Activated CD8-positive, alpha-beta memory T cell treated with anti-CD3 and anti-CD28 coated beads for 24 hours (primary cell): ENCODE data around the gene HPCAL1.

Source experiments
- DNase-seq: peaks from one replicate; pipeline ENCODE4 v3.0.0-alpha.2; 2020

Gene HPCAL1

DNA sequence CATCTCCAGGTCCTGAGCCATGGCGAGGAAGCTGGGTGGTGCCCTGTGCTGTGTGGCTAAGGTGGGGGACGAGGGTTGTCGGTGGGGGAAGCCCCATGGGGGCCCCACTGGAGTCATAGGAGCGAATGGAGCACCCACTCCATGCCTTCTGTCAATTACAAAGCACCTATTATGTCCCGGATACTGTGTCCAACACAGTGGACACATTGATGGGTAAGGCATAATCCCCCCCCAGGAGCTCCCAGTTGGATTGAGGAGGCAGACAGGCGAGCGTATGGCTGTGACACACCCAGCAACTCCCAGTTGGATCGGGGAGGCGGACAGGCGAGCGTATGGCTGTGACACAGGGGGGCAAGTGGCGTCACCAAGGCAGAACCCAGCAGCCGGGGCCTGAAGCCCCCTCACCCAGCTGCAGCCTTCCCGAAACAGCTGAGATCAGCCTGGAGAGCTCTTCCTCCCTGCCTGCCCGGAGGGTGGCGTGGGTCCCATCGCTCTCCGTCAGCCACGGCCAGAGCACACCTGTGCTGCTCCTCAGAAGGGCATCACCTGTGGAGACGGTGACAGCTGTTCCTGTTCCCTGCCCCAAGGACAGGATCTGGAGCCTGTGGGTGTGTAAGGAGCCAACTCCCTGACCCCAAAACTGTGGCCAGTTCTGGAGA lies 69.6 kb downstream of the HPCAL1 start:
- DNase-seq = no peak

GRCh38 chr2:10372862-10373240 lies 70.1 kb downstream of the HPCAL1 start:
- no peak for DNase-seq

DNA sequence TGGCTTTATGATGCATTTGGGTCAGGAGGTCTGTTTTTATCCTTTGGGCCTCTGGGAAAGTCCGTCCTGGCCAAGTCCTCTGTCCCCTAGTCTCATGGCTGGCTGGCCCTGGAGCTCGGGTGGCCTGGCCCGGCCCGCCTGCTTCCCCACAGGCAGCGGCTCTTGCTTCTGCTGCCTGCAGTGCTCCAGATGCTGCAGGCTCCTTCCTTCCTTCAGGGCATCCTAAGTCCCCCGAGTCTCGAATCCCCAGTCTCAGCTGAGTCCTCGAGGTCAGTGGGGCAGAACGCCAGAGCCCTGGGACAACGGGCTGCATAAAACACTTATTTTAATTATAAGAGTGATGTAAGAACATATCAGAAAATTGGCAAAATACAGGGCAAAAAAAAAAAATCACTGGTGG lies 71.2 kb downstream of the HPCAL1 start:
- no peak for DNase-seq

DNA sequence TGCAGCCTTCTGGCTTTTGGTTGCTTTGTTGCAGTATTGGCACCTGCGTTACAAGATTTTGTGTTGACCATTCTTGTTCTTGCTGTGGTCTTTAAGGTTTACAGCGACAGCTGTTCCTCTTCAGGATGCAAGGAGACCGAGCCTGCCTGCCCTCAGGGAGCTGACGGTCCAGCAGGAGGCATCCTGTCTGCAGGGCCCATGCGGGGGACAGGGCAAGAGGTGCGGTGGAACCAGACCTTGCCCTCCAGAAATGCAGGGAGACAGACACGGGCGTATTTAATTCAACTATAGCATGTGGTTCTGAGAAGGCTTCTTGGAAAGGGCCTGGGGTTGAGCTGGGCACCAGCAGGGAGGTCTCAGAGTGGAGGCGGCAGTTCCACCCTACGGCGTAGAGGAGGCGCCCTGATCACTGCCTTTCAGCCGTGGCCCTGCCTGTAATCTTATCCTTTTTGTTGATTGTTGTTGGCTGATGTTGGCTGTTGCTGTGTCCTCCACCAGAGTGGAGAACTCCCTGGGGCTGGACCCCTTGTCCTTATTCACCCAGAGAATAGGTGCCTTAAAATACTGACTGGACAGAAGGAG lies 71.7 kb downstream of the HPCAL1 start:
- no peak for DNase-seq

GRCh38 chr2:10375570-10376281 lies 73.0 kb downstream of the HPCAL1 start:
- no peak for DNase-seq

GRCh38 chr2:10377052-10377746 lies 74.5 kb downstream of the HPCAL1 start:
- DNase-seq = no peak

- no peak for DNase-seq
Measured at GRCh38 chr2:10377747-10378085, 75.0 kb downstream of the HPCAL1 start.

DNA sequence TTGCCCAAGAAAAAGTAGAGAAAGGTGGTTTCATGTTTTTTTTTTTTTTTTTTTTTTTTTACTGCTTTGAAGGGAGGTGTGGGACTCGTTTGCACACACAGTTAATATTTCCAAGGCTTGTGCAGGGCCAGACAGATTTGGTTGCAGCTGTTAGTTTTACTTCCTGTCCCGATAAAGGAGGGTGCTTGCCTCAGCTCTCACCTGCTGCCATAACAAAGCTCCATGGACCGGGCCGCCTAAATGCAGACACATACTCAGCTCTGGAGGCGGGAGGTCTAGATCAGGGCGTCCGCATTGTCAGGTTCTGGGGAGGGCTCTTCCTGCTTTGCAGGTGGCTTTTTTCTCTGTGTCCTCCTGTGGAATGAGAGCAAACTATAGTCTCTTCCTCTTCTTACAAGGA lies 75.5 kb downstream of the HPCAL1 start:
- peak; percentile 68 for DNase-seq

GRCh38 chr2:10380048-10380926 lies 77.6 kb downstream of the HPCAL1 start:
- DNase-seq = no peak

GRCh38 chr2:10381997-10382353 lies 79.3 kb downstream of the HPCAL1 start:
- DNase-seq = no peak

DNA sequence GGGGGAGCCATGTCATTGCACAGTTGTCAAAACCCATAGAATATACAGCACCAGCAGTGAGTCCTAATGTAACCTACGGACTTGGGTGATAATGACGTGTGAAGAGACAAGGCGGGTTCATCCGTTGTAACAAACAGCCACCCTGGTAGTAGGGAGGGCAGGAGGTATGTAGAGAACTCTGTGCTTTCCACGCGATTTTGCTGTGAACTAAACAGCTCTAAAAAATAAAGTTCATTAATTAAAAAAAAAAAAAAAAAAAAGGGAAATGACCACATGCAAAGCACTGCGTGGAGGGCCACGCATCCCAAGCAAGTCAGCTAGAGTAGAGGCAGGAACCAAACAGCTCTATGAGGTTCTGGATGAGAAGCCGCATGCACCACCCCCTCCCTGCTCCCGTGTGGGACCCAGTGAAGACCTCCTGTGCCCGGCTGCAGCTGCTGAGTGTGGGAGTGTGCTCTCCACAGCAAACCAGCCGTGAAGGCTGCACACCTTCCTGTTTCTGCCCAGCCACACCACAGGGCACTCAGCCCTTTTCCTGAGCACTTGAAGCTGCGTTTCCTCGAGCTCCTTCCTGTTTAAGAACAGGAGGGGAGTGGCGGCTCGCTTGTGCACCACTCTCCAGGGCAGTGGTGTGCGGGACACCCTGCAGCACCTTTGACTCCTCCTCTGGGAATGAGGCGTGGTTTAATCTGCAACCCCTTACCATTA lies 79.8 kb downstream of the HPCAL1 start:
- peak; percentile 70 for DNase-seq

DNA sequence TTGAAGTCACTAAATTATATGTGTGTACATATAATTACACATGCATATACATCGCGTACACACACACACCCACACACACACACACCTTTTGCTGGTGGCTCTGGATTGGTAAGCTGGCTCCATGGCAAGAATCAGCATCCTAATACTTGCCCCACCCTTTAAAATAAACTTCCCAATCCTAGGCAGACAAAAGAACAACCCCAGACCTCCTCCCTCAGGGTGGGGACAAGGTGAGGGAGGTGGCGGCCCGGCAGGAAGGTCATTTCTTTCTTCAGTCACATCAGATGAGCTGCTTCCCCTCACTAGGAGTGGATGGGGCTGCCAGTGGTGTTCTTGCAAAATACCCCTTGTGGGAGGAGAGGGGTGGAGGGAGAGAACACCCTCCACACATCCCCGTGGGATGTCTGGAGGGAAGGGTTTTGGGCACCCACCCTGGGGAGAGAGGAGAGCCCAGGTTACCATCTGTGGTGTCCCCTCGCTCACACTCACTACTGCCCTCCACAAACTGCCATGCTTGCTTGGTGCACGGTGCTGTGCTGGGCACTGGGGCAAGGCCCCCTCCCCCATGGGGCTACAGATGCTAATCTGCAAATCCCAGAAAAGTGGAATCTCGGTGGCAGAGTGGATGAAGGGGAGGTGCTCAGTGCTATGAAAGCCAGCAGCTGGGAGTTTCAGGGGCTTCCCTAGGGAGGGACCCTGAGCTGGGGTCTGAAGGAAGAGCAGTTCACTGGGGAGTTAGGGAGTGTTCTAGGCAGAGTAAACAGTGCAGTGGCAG lies 81.4 kb downstream of the HPCAL1 start:
- no peak for DNase-seq

DNA sequence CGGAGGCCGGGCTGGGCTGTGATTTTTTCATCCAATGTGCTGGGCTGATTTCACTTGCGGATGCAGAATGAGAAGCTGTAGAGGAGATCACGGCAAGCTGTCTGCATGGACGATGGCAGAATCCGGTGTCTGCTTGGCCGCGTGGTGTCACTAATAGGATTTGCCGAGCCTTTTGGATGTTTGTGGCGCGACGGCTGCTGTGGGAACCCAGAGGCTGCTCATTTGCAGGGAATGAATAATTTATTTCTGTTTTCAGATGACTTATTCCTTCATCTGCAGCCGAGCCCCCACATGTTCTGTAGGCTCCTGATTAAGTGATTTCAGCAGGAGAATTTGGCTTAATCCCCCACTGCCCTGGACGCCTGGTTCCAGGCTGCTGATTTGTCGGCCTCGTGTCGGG lies 82.8 kb downstream of the HPCAL1 start:
- DNase-seq = no peak

GRCh38 chr2:10385933-10386773 lies 83.4 kb downstream of the HPCAL1 start:
- DNase-seq = no peak

- no peak for DNase-seq
Measured at GRCh38 chr2:10387033-10387432, 84.3 kb downstream of the HPCAL1 start.

DNA sequence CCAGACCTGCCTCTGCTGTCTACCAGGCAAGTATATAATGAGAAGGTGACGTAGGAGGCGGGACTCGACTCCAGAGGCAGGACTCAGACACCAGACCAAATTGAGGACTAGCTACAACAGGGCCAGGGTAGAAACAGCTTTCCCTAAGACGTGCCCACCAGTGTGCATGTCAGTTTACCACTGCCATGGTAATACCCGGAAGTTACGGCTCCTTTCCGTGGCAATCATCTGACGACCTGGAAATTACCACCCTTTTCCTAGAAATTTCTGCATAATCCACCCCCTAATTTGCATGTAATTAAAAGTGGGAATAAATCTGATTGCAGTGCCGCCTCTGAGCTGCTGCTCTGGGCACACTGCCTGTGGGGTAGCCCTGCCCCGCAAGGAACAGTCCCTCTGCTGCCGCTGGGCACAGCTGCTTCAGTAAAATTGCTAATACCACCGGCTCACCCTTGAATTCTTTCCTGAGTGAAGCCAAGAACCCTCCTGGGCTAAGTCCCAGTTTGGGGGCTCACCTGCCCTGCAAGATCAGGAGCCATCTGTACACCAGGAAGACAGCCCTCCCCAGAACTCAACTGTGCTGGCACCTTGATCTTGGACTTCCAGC lies 86.4 kb downstream of the HPCAL1 start:
- no peak for DNase-seq

DNA sequence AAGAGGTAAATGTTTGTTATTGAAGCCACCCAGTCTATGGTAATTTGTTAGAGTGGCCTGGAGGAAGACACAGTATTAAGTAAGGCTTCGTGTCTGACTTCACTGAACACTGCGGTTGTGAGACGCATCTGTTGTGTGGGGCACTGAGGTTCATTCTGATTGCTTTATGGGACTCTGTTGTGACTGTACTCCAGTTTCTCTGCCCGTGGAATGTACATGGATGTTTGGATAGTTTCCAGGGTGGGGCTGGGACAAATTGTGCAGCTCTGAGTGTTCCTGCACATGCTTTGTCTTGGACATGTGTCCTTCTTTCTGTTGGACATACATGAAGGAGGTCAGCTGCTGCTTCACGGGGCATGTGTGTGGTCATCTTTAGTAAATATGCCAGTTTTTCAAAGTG lies 86.9 kb downstream of the HPCAL1 start:
- DNase-seq = no peak

DNA sequence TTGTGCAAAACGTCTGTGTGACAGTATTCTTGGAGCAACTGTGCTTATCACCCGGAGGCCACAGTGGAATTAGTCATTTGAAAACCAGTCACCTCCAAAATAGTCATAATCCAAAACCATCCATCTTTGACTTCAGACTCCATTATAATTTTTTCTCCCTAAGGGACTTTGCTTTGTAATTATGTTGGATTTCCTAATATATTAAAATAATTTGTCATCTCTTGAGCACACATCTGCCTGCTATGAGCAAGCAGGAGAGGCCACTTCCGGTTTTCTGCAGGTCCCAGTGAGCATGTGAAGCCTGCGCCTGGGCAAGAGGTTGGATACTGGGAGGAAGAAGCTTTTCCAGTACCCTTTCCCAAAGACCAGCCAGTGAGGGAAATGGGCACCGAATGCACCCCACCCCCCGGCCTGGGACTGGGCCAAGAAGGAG lies 87.7 kb downstream of the HPCAL1 start:
- no peak for DNase-seq

GRCh38 chr2:10392100-10392499 lies 89.4 kb downstream of the HPCAL1 start:
- no peak for DNase-seq

GRCh38 chr2:10392548-10392947 lies 89.8 kb downstream of the HPCAL1 start:
- no peak for DNase-seq
